H1 (cell line): ENCODE data around the gene AMN. TPM values are rescaled to one million over a fixed set of nuclear protein-coding genes. Genes with fewer than 3 reads are reported as not detected.

Source experiments
- CTCF ChIA-PET: fragments of 300-600 bp; sonication (Branson Sonifier 250); formaldehyde crosslinking; loops from one replicate; lab custom pipeline; 2021; ENCODE audit not compliant: partially characterized antibody; lab: Charles Lee
- POLR2A ChIA-PET: fragments of 300-600 bp; sonication (Branson Sonifier 250); formaldehyde crosslinking; loops from one replicate; lab custom pipeline; 2021; ENCODE audit warnings: inconsistent platforms; ENCODE audit not compliant: partially characterized antibody; lab: Charles Lee
- DNase-seq, 2 experiments: peaks; one replicate each; pipeline versions ENCODE4 v3.0.0 to v3.0.0-alpha.2; 2010 to 2022; ENCODE audit warnings: low spot score in 2 of 2, low read depth in 1 of 2, mixed read lengths in 1 of 2
- FAIRE-seq: peaks from 2 replicates; lab custom pipeline; 2011; peaks lifted over from hg19 to GRCh38; lab: Jason Lieb, UNC
- H2AFZ ChIP-seq: 2 replicates; pipeline ENCODE4 v1.8.1; 2012; ENCODE audit warnings: low read length, inconsistent platforms
- H2AK5ac ChIP-seq: 2 replicates; pipeline ENCODE4 v1.6.1; 2013; ENCODE audit warnings: low read depth, low read length
- H2BK120ac ChIP-seq: replicated peaks from 2 replicates; pipeline ENCODE3; 2013; ENCODE audit warnings: low read depth, low read length, inconsistent platforms
- H2BK12ac ChIP-seq: 2 replicates; pipeline ENCODE4 v1.6.1; 2013; ENCODE audit warnings: low read depth, low read length
- H2BK15ac ChIP-seq: 2 replicates; pipeline ENCODE4 v1.6.1; 2013; ENCODE audit warnings: low read length
- H2BK20ac ChIP-seq: 2 replicates; pipeline ENCODE4 v1.6.1; 2013; ENCODE audit warnings: low read length
- H2BK5ac ChIP-seq: 2 replicates; pipeline ENCODE4 v1.6.1; 2013; ENCODE audit warnings: low read depth, low read length
- H3K14ac ChIP-seq: 2 replicates; pipeline ENCODE4 v1.6.1; 2013; ENCODE audit warnings: inconsistent platforms; ENCODE audit not compliant: insufficient read length
- H3K18ac ChIP-seq: 2 replicates; pipeline ENCODE4 v1.6.1; 2013; ENCODE audit warnings: low read length; ENCODE audit errors: extremely low read depth
- H3K23ac ChIP-seq: 2 replicates; pipeline ENCODE4 v1.6.1; 2013; ENCODE audit warnings: inconsistent platforms; ENCODE audit not compliant: insufficient read length
- H3K23me2 ChIP-seq: 2 replicates; pipeline ENCODE4 v1.6.1; 2013; ENCODE audit warnings: low read depth, low read length
- H3K27ac ChIP-seq: 2 replicates; pipeline ENCODE4 v1.6.1; 2011; ENCODE audit warnings: low read depth, low read length, inconsistent platforms
- H3K27me3 ChIP-seq, 4 experiments: replicated peaks in 1 of 4; 1 replicate in 1 of 4; 2 replicates in 3 of 4; pipeline versions ENCODE4 v1.6.1 to v1.8.1; 2011 to 2013; ENCODE audit warnings: low read length in 3 of 4, mild to moderate bottlenecking in 3 of 4, inconsistent platforms in 2 of 4, mixed read lengths in 2 of 4, moderate library complexity in 1 of 4; ENCODE audit not compliant: control insufficient read depth in 3 of 4, insufficient read depth in 3 of 4; ENCODE audit errors: extremely low read depth in 1 of 4
- H3K36me3 ChIP-seq, 4 experiments: 2 replicates each; pipeline versions ENCODE4 v1.6.1 to v1.8.1; 2011 to 2013; ENCODE audit warnings: mild to moderate bottlenecking in 4 of 4, low read length in 3 of 4, moderate library complexity in 2 of 4, control low read depth in 1 of 4, inconsistent platforms in 1 of 4; ENCODE audit not compliant: insufficient read depth in 4 of 4, control insufficient read depth in 2 of 4
- H3K4ac ChIP-seq: replicated peaks from 2 replicates; pipeline ENCODE3; 2013; ENCODE audit warnings: low read length, low read depth, mixed read lengths, inconsistent platforms; ENCODE audit not compliant: insufficient read length
- H3K4me1 ChIP-seq, 4 experiments: replicated peaks in 1 of 4; 1 replicate in 1 of 4; 2 replicates in 3 of 4; pipeline versions ENCODE4 v1.6.1 to v1.8.1; 2011 to 2013; ENCODE audit warnings: low read length in 3 of 4, inconsistent platforms in 2 of 4, mixed read lengths in 1 of 4; ENCODE audit not compliant: insufficient read depth in 4 of 4, control insufficient read depth in 3 of 4
- H3K4me2 ChIP-seq, 2 experiments: 2 replicates each; pipeline versions ENCODE4 v1.6.1 to v1.8.1; 2011 to 2013; ENCODE audit warnings: low read depth in 2 of 2, low read length in 2 of 2, control low read depth in 1 of 2, inconsistent platforms in 1 of 2, mild to moderate bottlenecking in 1 of 2; ENCODE audit not compliant: insufficient read depth in 1 of 2
- H3K4me3 ChIP-seq, 4 experiments: fragments of 200-600, 300-600 bp in 1 of 4; sonication (generic), shearing (Covaris generic), sonication (Bioruptor Twin) in 1 of 4; 2 replicates each; pipeline versions ENCODE4 v1.5.1 to v1.8.1; 2011 to 2016; ENCODE audit warnings: low read length in 4 of 4, low read depth in 3 of 4, control low read depth in 2 of 4, inconsistent platforms in 2 of 4, mild to moderate bottlenecking in 2 of 4, mixed read lengths in 1 of 4, moderate library complexity in 1 of 4; ENCODE audit not compliant: insufficient read depth in 2 of 4; ENCODE audit errors: extremely low read depth in 1 of 4
- H3K56ac ChIP-seq: replicated peaks from 2 replicates; pipeline ENCODE3; 2013; ENCODE audit warnings: low read depth, mild to moderate bottlenecking, mixed read lengths, low read length, inconsistent platforms; ENCODE audit not compliant: insufficient read length
- H3K79me1 ChIP-seq: 2 replicates; pipeline ENCODE4 v1.6.1; 2013; ENCODE audit warnings: low read depth, low read length, control low read depth
- H3K79me2 ChIP-seq, 2 experiments: 2 replicates each; pipeline versions ENCODE4 v1.6.1 to v1.8.1; 2012 to 2013; ENCODE audit warnings: low read length in 2 of 2, mild to moderate bottlenecking in 2 of 2, inconsistent platforms in 1 of 2; ENCODE audit not compliant: insufficient read depth in 2 of 2, control insufficient read depth in 1 of 2
- H3K9ac ChIP-seq, 4 experiments: replicated peaks in 1 of 4; 1 replicate in 1 of 4; 2 replicates in 3 of 4; pipeline versions ENCODE4 v1.6.1 to v1.8.1; 2011 to 2013; ENCODE audit warnings: low read depth in 3 of 4, low read length in 3 of 4, control low read depth in 2 of 4, mild to moderate bottlenecking in 2 of 4, moderate library complexity in 2 of 4, inconsistent platforms in 1 of 4; ENCODE audit errors: extremely low read depth in 1 of 4
- H3K9me3 ChIP-seq, 2 experiments: 2 replicates each; pipeline versions ENCODE4 v1.6.1 to v1.8.1; 2012 to 2013; ENCODE audit warnings: mild to moderate bottlenecking in 2 of 2, moderate library complexity in 2 of 2, control low read depth in 1 of 2, inconsistent platforms in 1 of 2, low read depth in 1 of 2, low read length in 1 of 2, mixed read lengths in 1 of 2; ENCODE audit not compliant: insufficient read depth in 2 of 2
- H4K20me1 ChIP-seq, 2 experiments: replicated peaks in 1 of 2; 2 replicates each; pipeline versions ENCODE3 to v1.8.1; 2011 to 2013; ENCODE audit warnings: inconsistent platforms in 2 of 2, low read length in 2 of 2, mild to moderate bottlenecking in 1 of 2; ENCODE audit not compliant: insufficient read depth in 2 of 2, control insufficient read depth in 1 of 2
- H4K5ac ChIP-seq: 2 replicates; pipeline ENCODE4 v1.6.1; 2013; ENCODE audit warnings: low read length, low read depth, mixed read lengths, inconsistent platforms; ENCODE audit not compliant: insufficient read length
- H4K8ac ChIP-seq: 2 replicates; pipeline ENCODE4 v1.8.0; 2013; ENCODE audit warnings: mild to moderate bottlenecking, moderate library complexity, low read length, inconsistent platforms; ENCODE audit not compliant: insufficient read depth; ENCODE audit errors: extremely low read depth
- H4K91ac ChIP-seq: replicated peaks from 2 replicates; pipeline ENCODE3; 2013; ENCODE audit warnings: low read length, mixed read lengths, inconsistent platforms; ENCODE audit not compliant: insufficient read length
- BCL11A ChIP-seq, 2 experiments: IDR thresholded peaks; one replicate each; pipeline ENCODE4 v1.6.1; 2011; ENCODE audit warnings: low read depth in 2 of 2, low read length in 2 of 2, mild to moderate bottlenecking in 2 of 2
- CHD2 ChIP-seq: IDR thresholded peaks from 2 replicates; pipeline ENCODE4 v1.6.1; 2012; ENCODE audit warnings: low read length, improper control_type of control experiment
- RNF2 ChIP-seq: fragments of 200-900, 300-1000 bp; sonication (generic); IDR thresholded peaks from 2 replicates; pipeline ENCODE4 v1.7.1; 2016; ENCODE audit warnings: borderline replicate concordance, low read depth, mild to moderate bottlenecking, antibody characterized with exemption, low read length; ENCODE audit not compliant: poor library complexity, severe bottlenecking; ENCODE audit errors: missing control alignments
- YY1 ChIP-seq: IDR thresholded peaks from 2 replicates; pipeline ENCODE4 v1.6.1; 2011; ENCODE audit warnings: low read depth, mild to moderate bottlenecking, low read length
- WGBS, 2 experiments: shearing (Covaris generic) in 1 of 2; methylation state at CpG; one replicate each; pipeline versions ENCODE4 v1.1.6 to v1.1.7; 2013 to 2015; ENCODE audit warnings: low lambda C conversion rate in 2 of 2, mixed read lengths in 2 of 2, inconsistent platforms in 1 of 2, low coverage in 1 of 2, missing lambda C conversion rate in 1 of 2; ENCODE audit not compliant: insufficient replicate concordance in 2 of 2, insufficient coverage in 1 of 2, insufficient read length in 1 of 2; ENCODE audit errors: extremely low coverage in 1 of 2, missing lambda C conversion rate in 1 of 2; 5-methylcytosine and 5-hydroxymethylcytosine counted together
- polyA plus RNA-seq, 7 experiments: library from polyadenylated mRNA; depleted of rRNA in 3 of 7; stranded (reverse) in 5 of 7; unstranded in 2 of 7; fragments of >200 nt in 5 of 7; fragments of 200-250 nt in 2 of 7; gene quantifications; 1 replicate in 5 of 7; 2 replicates in 1 of 7; 4 replicates in 1 of 7; pipeline versions ENCODE4 v1.2.1 to v1.2.3, GENCODE V29; 2011 to 2013; ENCODE audit warnings: missing spikeins in 2 of 7, mixed read lengths in 2 of 7
- total RNA-seq: library from RNA; stranded (reverse); fragmentation: NEBNext Ultra II Directional; extraction: Animal tissue kit (Norgen Biotek cat#: 25700); gene quantifications from 2 replicates; pipeline ENCODE4 v1.2.1, GENCODE V29; 2021
- TF ChIP-seq, protein P1 (sequence below): IDR thresholded peaks from 2 replicates; pipeline ENCODE4 v1.6.1; 2012; ENCODE audit warnings: inconsistent platforms

AMN gene
- total and polyA plus RNA-seq, 2 of the 8 experiments (the other 6 are each of a cell fraction or from before 2014, with no cell fraction given) = 0.77 to 1.5 TPM

DNA sequence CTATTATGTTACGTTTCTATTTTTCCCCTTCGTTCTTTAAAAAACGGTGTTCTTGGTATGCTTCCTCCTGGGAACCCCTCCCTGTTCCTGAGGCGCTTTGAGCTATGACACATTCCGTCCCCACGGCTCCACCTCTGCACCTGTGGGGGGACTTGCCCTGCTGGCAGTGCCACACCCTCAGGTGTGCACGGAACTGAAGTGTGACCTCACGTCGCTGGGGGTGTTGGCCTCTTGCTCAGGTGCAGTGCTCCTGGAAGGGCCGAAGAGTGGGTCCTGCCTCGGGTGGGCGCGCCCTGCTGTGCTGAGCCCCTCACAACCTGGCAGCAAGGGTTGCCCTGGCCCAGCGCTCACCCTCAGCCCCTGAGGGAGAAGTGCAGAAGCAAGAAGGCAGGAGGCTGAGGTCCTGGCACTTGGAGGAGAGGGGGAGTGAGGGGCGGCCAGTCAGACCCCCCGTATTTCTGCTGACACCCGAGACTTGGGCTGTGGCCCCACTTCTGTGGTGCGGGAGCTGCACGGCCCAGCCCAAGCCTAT lies 4.9 kb downstream of the AMN start:
- no peak overlapping the region for H3K56ac ChIP-seq
- no peak overlapping the region for H3K27ac ChIP-seq
- H3K27me3 ChIP-seq = peaks cover 43 to 92% (median 80%) of the 10 kb centered on the region in 4 experiments
- H2AK5ac ChIP-seq = no peak overlapping the region
- ChIA-PET CTCF (interaction anchor here (0.6 to 1.6 kb wide), 4 partner anchors 10 to 152 kb away, joined by 3 to 5 read pairs (median 3); no protein-coding TSS in a partner anchor), POLR2A (interaction anchor here (0.9 to 1.1 kb wide), 2 partner anchors 12 to 203 kb away, joined by 3 to 4 read pairs; no protein-coding TSS in a partner anchor)
- H3K23me2 ChIP-seq = peaks cover 32% of the 10 kb centered on the region; the same call in 1 of the 2 replicates
- H3K4me1 ChIP-seq = peaks cover 5 to 39% (median 25%) of the 10 kb centered on the region in 4 experiments
- no peak overlapping the region for H3K4ac ChIP-seq
- H2BK5ac ChIP-seq = no peak overlapping the region
- no peak for DNase-seq
- no peaks in the 10 kb centered on the region for H3K79me2 ChIP-seq
- H2BK12ac ChIP-seq = no peak overlapping the region
- H3K4me2 ChIP-seq = peak overlapping the region; percentile 88 to 98
- no peak overlapping the region for H3K9ac ChIP-seq
- 0 out of 2 replicates have a peak overlapping the region, but pooled peaks have one; percentile 12 for H4K8ac ChIP-seq
- no peak overlapping the region for H2BK15ac ChIP-seq
- no peak overlapping the region for H3K14ac ChIP-seq
- no peak overlapping the region for H2BK20ac ChIP-seq
- peaks cover 0 to 6% (median 0%) of the 10 kb centered on the region in 4 experiments; a peak in 1 of 8 replicates for H3K36me3 ChIP-seq
- no peaks in the 10 kb centered on the region for H3K79me1 ChIP-seq
- H3K23ac ChIP-seq = no peak overlapping the region
- TF ChIP-seq, protein P1, sequence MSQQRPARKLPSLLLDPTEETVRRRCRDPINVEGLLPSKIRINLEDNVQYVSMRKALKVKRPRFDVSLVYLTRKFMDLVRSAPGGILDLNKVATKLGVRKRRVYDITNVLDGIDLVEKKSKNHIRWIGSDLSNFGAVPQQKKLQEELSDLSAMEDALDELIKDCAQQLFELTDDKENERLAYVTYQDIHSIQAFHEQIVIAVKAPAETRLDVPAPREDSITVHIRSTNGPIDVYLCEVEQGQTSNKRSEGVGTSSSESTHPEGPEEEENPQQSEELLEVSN = no peak
- TF ChIP-seq RNF2 = no peak
- no peak for TF ChIP-seq YY1
- TF ChIP-seq BCL11A (IDR thresholded peaks at IDR 0.05; ENCODE audit: low read depth in 2 of 2, low read length in 2 of 2) = no peak
- TF ChIP-seq CHD2 = no peak
- TF ChIP-seq, all 59 proteins: peak for 0
- Histone ChIP-seq H4K20me1 (peaks cover 0 to 12% of the 10 kb centered on the region in 2 experiments), H3K4me3 (peak overlapping the region; percentile 72 to 92 (median 78); a peak in 7 of 8 replicates), H4K5ac (no peak overlapping the region), H2AFZ (no peak overlapping the region), H4K91ac (no peak overlapping the region), H3K9me3 (no peaks in the 10 kb centered on the region), H2BK120ac (no peak overlapping the region), H3K18ac (no peak overlapping the region; the same call in 1 of the 2 replicates)
- WGBS, 2 experiments = 20% methylated on average over 19 of the region's 19 CpGs; no CpG with 5 or more reads in 1 of the 2 experiments
- FAIRE-seq = no peak
